ENCODE measurements around the gene CDKAL1.

CDKAL1 gene

DNA sequence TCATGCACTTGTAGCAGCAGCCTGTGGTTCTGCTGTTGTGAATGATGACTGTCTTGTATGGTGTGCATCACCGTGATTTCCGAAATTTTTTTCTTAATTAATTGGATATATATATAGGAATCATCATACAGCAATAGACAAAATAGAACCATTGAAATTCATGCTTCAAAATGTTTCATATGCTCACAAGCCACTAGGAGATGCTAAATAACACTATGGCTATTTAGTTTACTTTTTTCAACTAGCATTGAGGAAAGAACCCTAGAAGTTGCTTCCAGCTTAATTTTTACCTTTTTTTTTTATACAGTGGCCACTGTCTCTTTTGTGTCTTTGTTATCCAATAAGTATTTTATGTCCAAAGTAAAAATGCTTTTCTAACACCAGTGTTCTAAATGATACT lies 485.4 kb downstream of the CDKAL1 start:
- Histone ChIP-seq H2AFZ (ENCODE audit: low read depth, low read length) (no peak overlapping the region), H3K36me3 (replicated peaks; ENCODE audit: low read depth, low read length) (peaks cover 4% of the 10 kb centered on the region), H3K79me2 (ENCODE audit: low read length) (no peaks in the 10 kb centered on the region), H3K4me2 (ENCODE audit: low read length) (no peak overlapping the region), H4K20me1 (ENCODE audit: insufficient read depth, low read length) (no peaks in the 10 kb centered on the region), H3K27ac (ENCODE audit: low read length) (no peak overlapping the region), H3K9me3 (ENCODE audit: insufficient read depth, low read length) (no peaks in the 10 kb centered on the region), H3K9ac (ENCODE audit: low read length) (no peak overlapping the region), H3K4me3 (ENCODE audit: low read length) (no peak overlapping the region), H3K27me3 (ENCODE audit: low read depth, low read length) (no peaks in the 10 kb centered on the region), H3K4me1 (ENCODE audit: low read length) (peaks cover 24% of the 10 kb centered on the region)
- TF ChIP-seq, protein P1, sequence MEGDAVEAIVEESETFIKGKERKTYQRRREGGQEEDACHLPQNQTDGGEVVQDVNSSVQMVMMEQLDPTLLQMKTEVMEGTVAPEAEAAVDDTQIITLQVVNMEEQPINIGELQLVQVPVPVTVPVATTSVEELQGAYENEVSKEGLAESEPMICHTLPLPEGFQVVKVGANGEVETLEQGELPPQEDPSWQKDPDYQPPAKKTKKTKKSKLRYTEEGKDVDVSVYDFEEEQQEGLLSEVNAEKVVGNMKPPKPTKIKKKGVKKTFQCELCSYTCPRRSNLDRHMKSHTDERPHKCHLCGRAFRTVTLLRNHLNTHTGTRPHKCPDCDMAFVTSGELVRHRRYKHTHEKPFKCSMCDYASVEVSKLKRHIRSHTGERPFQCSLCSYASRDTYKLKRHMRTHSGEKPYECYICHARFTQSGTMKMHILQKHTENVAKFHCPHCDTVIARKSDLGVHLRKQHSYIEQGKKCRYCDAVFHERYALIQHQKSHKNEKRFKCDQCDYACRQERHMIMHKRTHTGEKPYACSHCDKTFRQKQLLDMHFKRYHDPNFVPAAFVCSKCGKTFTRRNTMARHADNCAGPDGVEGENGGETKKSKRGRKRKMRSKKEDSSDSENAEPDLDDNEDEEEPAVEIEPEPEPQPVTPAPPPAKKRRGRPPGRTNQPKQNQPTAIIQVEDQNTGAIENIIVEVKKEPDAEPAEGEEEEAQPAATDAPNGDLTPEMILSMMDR (IDR thresholded peaks at IDR 0.05; ENCODE audit: low read depth, low read length) = peak; percentile 32; the same call in 1 of the 2 replicates
- no peak for TF ChIP-seq EZH2phosphoT487 (IDR thresholded peaks at IDR 0.05; ENCODE audit: low read depth)

DNA sequence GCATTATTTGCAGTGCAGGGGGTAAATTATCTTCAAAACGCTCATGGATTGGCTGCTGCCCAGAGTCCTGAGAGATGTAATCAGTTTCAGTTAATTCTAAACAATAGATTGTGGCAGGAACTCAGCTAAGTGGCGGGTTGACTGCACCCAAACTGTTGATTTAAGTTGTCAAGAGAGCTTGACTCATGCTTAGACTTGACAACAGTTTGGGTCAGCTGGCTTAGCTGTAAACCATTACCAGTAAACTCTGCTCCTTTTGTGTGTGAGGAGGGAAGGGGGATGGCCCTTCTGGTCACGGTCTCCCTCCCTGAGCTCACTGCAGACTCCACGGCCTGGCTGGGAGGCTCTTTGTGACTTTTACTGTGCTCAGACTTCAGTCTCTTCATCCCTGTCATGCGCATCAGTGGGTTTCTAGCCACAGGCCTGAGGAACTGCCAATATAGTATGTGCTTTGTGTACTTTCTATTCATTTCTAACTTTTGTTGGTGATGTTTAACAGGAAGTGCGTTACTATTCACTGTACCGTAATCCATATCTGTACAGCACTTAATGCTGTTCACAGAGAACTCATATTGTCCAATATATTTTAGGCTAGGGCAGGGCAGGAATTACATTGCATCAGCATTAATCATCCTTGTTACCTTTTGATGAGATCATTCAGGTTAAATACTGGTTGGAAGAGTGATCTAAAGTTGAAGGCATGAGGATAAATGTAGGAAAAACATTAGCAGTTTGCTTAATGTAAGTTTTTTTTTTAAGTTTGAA lies 488.3 kb downstream of the CDKAL1 start:
- peaks cover 24% of the 10 kb centered on the region for H3K4me1 ChIP-seq (ENCODE audit: low read length)
- H3K9me3 ChIP-seq (ENCODE audit: insufficient read depth, low read length) = no peaks in the 10 kb centered on the region
- no peak for TF ChIP-seq EZH2phosphoT487 (IDR thresholded peaks at IDR 0.05; ENCODE audit: low read depth)
- TF ChIP-seq, protein P1 (IDR thresholded peaks at IDR 0.05; ENCODE audit: low read depth, low read length) = no peak
- H3K79me2 ChIP-seq (ENCODE audit: low read length) = no peaks in the 10 kb centered on the region
- H4K20me1 ChIP-seq (ENCODE audit: insufficient read depth, low read length) = no peaks in the 10 kb centered on the region
- no peak overlapping the region for H2AFZ ChIP-seq (ENCODE audit: low read depth, low read length)
- peaks cover 8% of the 10 kb centered on the region for H3K36me3 ChIP-seq (replicated peaks; ENCODE audit: low read depth, low read length)
- peak overlapping the region; percentile 60 for H3K4me2 ChIP-seq (ENCODE audit: low read length)
- H3K4me3 ChIP-seq (ENCODE audit: low read length) = peak overlapping the region; percentile 27
- no peaks in the 10 kb centered on the region for H3K27me3 ChIP-seq (ENCODE audit: low read depth, low read length)
- H3K9ac ChIP-seq (ENCODE audit: low read length) = peak overlapping the region; percentile 43
- H3K27ac ChIP-seq (ENCODE audit: low read length) = peak overlapping the region; percentile 63

- H3K27ac ChIP-seq (ENCODE audit: low read length) = peak overlapping the region; percentile 63
Observed at GRCh38 chr6:21023210-21023609, 489.0 kb downstream of the CDKAL1 start.

DNA sequence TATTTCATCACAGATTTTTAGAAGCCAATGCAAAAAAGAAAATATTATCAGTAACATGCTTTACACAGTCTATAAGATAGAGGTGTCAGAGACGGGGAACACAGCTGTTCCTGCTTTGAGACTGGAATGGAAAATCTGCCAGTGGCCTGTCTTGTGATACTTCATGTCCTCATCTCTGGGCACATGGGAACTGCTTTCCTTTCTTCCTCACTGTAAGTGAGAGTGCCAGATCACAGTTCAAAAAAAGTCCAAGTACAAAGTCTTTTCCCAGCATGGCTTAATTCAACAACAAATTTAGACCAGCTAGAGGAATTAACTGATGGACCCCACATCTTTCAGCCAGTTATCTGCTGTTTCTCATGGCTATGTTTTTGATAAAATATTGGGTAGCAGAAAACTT lies 490.4 kb downstream of the CDKAL1 start:
- Histone ChIP-seq H4K20me1 (ENCODE audit: insufficient read depth, low read length) (no peaks in the 10 kb centered on the region), H3K9ac (ENCODE audit: low read length) (no peak overlapping the region), H3K36me3 (replicated peaks; ENCODE audit: low read depth, low read length) (peaks cover 13% of the 10 kb centered on the region), H3K4me1 (ENCODE audit: low read length) (peaks cover 24% of the 10 kb centered on the region), H3K27ac (ENCODE audit: low read length) (no peak overlapping the region), H3K4me3 (ENCODE audit: low read length) (no peak overlapping the region), H3K27me3 (ENCODE audit: low read depth, low read length) (no peaks in the 10 kb centered on the region), H2AFZ (ENCODE audit: low read depth, low read length) (no peak overlapping the region), H3K9me3 (ENCODE audit: insufficient read depth, low read length) (no peaks in the 10 kb centered on the region), H3K4me2 (ENCODE audit: low read length) (no peak overlapping the region), H3K79me2 (ENCODE audit: low read length) (no peaks in the 10 kb centered on the region)
- no peak for TF ChIP-seq EZH2phosphoT487 (IDR thresholded peaks at IDR 0.05; ENCODE audit: low read depth)
- TF ChIP-seq, protein P1 (IDR thresholded peaks at IDR 0.05; ENCODE audit: low read depth, low read length) = no peak

More at GRCh38 chr6:21023210-21023609, 489.0 kb downstream of the CDKAL1 start:
- no peak overlapping the region for H2AFZ ChIP-seq (ENCODE audit: low read depth, low read length)
- no peaks in the 10 kb centered on the region for H4K20me1 ChIP-seq (ENCODE audit: insufficient read depth, low read length)
- H3K4me2 ChIP-seq (ENCODE audit: low read length) = peak overlapping the region; percentile 60
- H3K4me1 ChIP-seq (ENCODE audit: low read length) = peaks cover 24% of the 10 kb centered on the region
- H3K4me3 ChIP-seq (ENCODE audit: low read length) = peak overlapping the region; percentile 27
- H3K9ac ChIP-seq (ENCODE audit: low read length) = no peak overlapping the region; the same call in 1 of the 2 replicates
- no peaks in the 10 kb centered on the region for H3K79me2 ChIP-seq (ENCODE audit: low read length)
- no peak for TF ChIP-seq EZH2phosphoT487 (IDR thresholded peaks at IDR 0.05; ENCODE audit: low read depth)
- TF ChIP-seq, protein P1 (IDR thresholded peaks at IDR 0.05; ENCODE audit: low read depth, low read length) = no peak
- no peaks in the 10 kb centered on the region for H3K9me3 ChIP-seq (ENCODE audit: insufficient read depth, low read length)
- no peaks in the 10 kb centered on the region for H3K27me3 ChIP-seq (ENCODE audit: low read depth, low read length)
- peaks cover 13% of the 10 kb centered on the region for H3K36me3 ChIP-seq (replicated peaks; ENCODE audit: low read depth, low read length)
